CD14-positive monocyte (primary cell): ENCODE data around the gene EPB41L4A. TPM values are rescaled to one million over a fixed set of nuclear protein-coding genes. Genes with fewer than 3 reads are reported as not detected.
A peak's percentile ranks its signal among the peaks of the same experiment; 100 is the strongest.

Experiments used
- DNase-seq, 3 donors: peaks; one replicate each; pipeline ENCODE4 v3.0.0-alpha.2; 2011 to 2022
- H2AFZ ChIP-seq: 2 replicates; pipeline ENCODE4 v1.6.0; 2012; ENCODE audit warnings: mild to moderate bottlenecking, low read depth, low read length, inconsistent platforms; ENCODE audit not compliant: insufficient read depth, poor library complexity, severe bottlenecking
- H3K27ac ChIP-seq, 2 donors: 1 replicate in 1 of 2; 2 replicates in 1 of 2; pipeline ENCODE4 v1.5.1; 2012 to 2013; ENCODE audit warnings: low read length in 2 of 2, control low read depth in 1 of 2, inconsistent platforms in 1 of 2, low read depth in 1 of 2, mild to moderate bottlenecking in 1 of 2
- H3K27me3 ChIP-seq, 2 donors: one replicate each; pipeline versions ENCODE4 v1.6.0 to v1.6.1; 2011 to 2013; ENCODE audit warnings: low read length in 2 of 2; ENCODE audit not compliant: control insufficient read depth in 2 of 2, insufficient read depth in 2 of 2
- H3K36me3 ChIP-seq, 2 donors: replicated peaks in 1 of 2; 1 replicate in 1 of 2; 2 replicates in 1 of 2; pipeline versions ENCODE4 v1.5.1 to v1.6.1; 2012 to 2013; ENCODE audit warnings: low read length in 2 of 2, control low read depth in 1 of 2, inconsistent platforms in 1 of 2, mild to moderate bottlenecking in 1 of 2; ENCODE audit not compliant: insufficient read depth in 2 of 2, control insufficient read depth in 1 of 2
- H3K4me1 ChIP-seq, 2 donors: 1 replicate in 1 of 2; 2 replicates in 1 of 2; pipeline versions ENCODE4 v1.5.1 to v1.6.1; 2012 to 2013; ENCODE audit warnings: low read length in 2 of 2, control low read depth in 1 of 2, inconsistent platforms in 1 of 2, mild to moderate bottlenecking in 1 of 2, moderate library complexity in 1 of 2; ENCODE audit not compliant: insufficient read depth in 2 of 2, control insufficient read depth in 1 of 2
- H3K4me2 ChIP-seq: replicated peaks from 2 replicates; pipeline ENCODE3; 2012; ENCODE audit warnings: low read length, moderate library complexity, mild to moderate bottlenecking; ENCODE audit not compliant: poor library complexity, severe bottlenecking; ENCODE audit errors: extremely low read depth
- H3K4me3 ChIP-seq, 3 experiments: fragments of 200-600 bp in 1 of 3; sonication (generic) in 1 of 3; replicated peaks in 1 of 3; 1 replicate in 2 of 3; 2 replicates in 1 of 3; pipeline ENCODE4 v1.5.1; 2011 to 2013; ENCODE audit warnings: low read length in 3 of 3, mild to moderate bottlenecking in 3 of 3, control low read depth in 2 of 3, low read depth in 2 of 3, inconsistent platforms in 1 of 3, moderate library complexity in 1 of 3
- H3K79me2 ChIP-seq: 2 replicates; pipeline ENCODE4 v1.6.0; 2012; ENCODE audit warnings: mild to moderate bottlenecking, control low read depth, inconsistent platforms, low read length, moderate library complexity; ENCODE audit not compliant: insufficient read depth
- H3K9ac ChIP-seq: 2 replicates; pipeline ENCODE4 v1.6.0; 2017; ENCODE audit warnings: low read length, mild to moderate bottlenecking; ENCODE audit not compliant: insufficient read depth, poor library complexity, severe bottlenecking
- H3K9me3 ChIP-seq, 2 donors: replicated peaks in 1 of 2; 1 replicate in 1 of 2; 2 replicates in 1 of 2; pipeline versions ENCODE4 v1.5.1 to v1.6.1; 2012 to 2013; ENCODE audit warnings: low read length in 2 of 2, control low read depth in 1 of 2; ENCODE audit not compliant: control insufficient read depth in 1 of 2, insufficient read depth in 1 of 2
- H4K20me1 ChIP-seq: 2 replicates; pipeline ENCODE4 v1.6.0; 2012; ENCODE audit warnings: mild to moderate bottlenecking, low read length, control low read depth, moderate library complexity; ENCODE audit not compliant: insufficient read depth
- H3K27ac Mint-ChIP-seq, 7 donors: one replicate each; pipeline ENCODE4 v1.8.0; 2020; ENCODE audit warnings: mild to moderate bottlenecking in 7 of 7, mixed read lengths in 7 of 7, moderate library complexity in 6 of 7, inconsistent platforms in 2 of 7
- H3K27me3 Mint-ChIP-seq, 3 donors: one replicate each; pipeline ENCODE4 v1.8.0; 2021 to 2022; ENCODE audit warnings: low read depth in 3 of 3, mild to moderate bottlenecking in 3 of 3, mixed read lengths in 3 of 3, moderate library complexity in 3 of 3, inconsistent platforms in 1 of 3
- H3K36me3 Mint-ChIP-seq, 2 donors: one replicate each; pipeline ENCODE4 v1.8.0; 2020; ENCODE audit warnings: mixed read lengths in 2 of 2, inconsistent platforms in 1 of 2, mild to moderate bottlenecking in 1 of 2
- H3K4me1 Mint-ChIP-seq: one replicate; pipeline ENCODE4 v1.8.0; 2020; ENCODE audit warnings: mild to moderate bottlenecking, mixed read lengths
- H3K4me3 Mint-ChIP-seq, 2 donors: one replicate each; pipeline ENCODE4 v1.8.0; 2020; ENCODE audit warnings: mild to moderate bottlenecking in 2 of 2, mixed read lengths in 2 of 2, moderate library complexity in 1 of 2
- H3K9me3 Mint-ChIP-seq, 7 donors: one replicate each; pipeline ENCODE4 v1.8.0; 2020 to 2022; ENCODE audit warnings: mixed read lengths in 7 of 7, mild to moderate bottlenecking in 6 of 7, moderate library complexity in 6 of 7, inconsistent platforms in 2 of 7
- CTCF ChIP-seq: fragments of 200-600 bp; IDR thresholded peaks from one replicate; pipeline ENCODE4 v1.8.0; 2022; ENCODE audit warnings: antibody characterized with exemption, mild to moderate bottlenecking
- WGBS: methylation state at CpG from one replicate; pipeline ENCODE4 v1.1.5; 2013; ENCODE audit warnings: missing lambda C conversion rate; ENCODE audit not compliant: insufficient coverage; 5-methylcytosine and 5-hydroxymethylcytosine counted together
- intact Hi-C, 2 donors: fragments of 100-400 bp; cut with micrococcal nuclease; formaldehyde crosslinking; loops; one replicate each; pipeline versions ENCODE4 v1.15.0 to v1.15.1; 2023
- polyA plus RNA-seq, 3 donors: library from polyadenylated mRNA; depleted of rRNA in 1 of 3; unstranded in 2 of 3; stranded (reverse) in 1 of 3; fragments of 300-500 nt in 2 of 3; fragments of >200 nt in 1 of 3; fragmentation: Illumina TruSeq in 2 of 3; gene quantifications; 1 replicate in 2 of 3; 2 replicates in 1 of 3; pipeline ENCODE4 v1.2.3, GENCODE V29; 2012 to 2021

The EPB41L4A gene
- polyA plus RNA-seq, 3 donors = 0.01 to 0.05 TPM; not detected in 1

DNA sequence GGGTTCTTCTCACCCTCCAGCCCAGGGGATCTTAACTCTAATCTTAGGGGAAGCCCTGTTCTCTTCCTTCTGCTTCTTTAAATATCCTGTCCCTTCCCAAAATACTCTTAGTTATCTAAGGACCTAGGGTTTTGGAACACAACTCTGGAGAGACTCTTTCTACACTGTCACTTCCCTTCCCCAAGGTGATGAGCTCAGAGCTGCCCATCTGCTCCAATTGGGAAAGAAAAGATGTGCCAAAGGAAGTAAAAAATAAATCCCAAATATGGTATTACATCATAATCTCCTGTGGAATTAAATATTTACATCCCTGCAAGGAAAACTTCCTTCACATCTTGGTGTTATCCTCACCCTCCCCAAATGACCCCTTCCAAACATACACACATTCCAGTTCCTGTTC, 291.2 kb downstream of the EPB41L4A start:
- Mint-ChIP-seq H3K27me3 (peaks cover 0 to 2% (median 0%) of the 10 kb centered on the region in 3 donors), H3K27ac (peak overlapping the region in 1 of 7 donors; percentile 10), H3K9me3 (peaks cover 0 to 5% (median 2%) of the 10 kb centered on the region in 7 donors), H3K4me3 (no peak overlapping the region), H3K36me3 (no peaks in the 10 kb centered on the region), H3K4me1 (peaks cover 12% of the 10 kb centered on the region)
- H3K4me3 ChIP-seq = no peak overlapping the region
- no peak overlapping the region for H3K4me2 ChIP-seq
- peaks cover 5 to 10% of the 10 kb centered on the region in 2 donors for H3K4me1 ChIP-seq
- no peak overlapping the region for H3K27ac ChIP-seq
- H4K20me1 ChIP-seq = no peaks in the 10 kb centered on the region
- no peak overlapping the region for H3K9ac ChIP-seq
- no peaks in the 10 kb centered on the region for H3K27me3 ChIP-seq
- H2AFZ ChIP-seq = no peak overlapping the region
- intact Hi-C loops = no loop called here
- TF ChIP-seq CTCF = no peak
- no peaks in the 10 kb centered on the region for H3K9me3 ChIP-seq
- no peaks in the 10 kb centered on the region for H3K36me3 ChIP-seq
- DNase-seq = no peak
- no peaks in the 10 kb centered on the region for H3K79me2 ChIP-seq

GRCh38 chr5:112126982-112127381, 292.1 kb downstream of the EPB41L4A start:
- WGBS = 100% methylated on average over 2 of the region's 4 CpGs
- Histone ChIP-seq H3K9me3 (no peaks in the 10 kb centered on the region), H4K20me1 (no peaks in the 10 kb centered on the region), H3K36me3 (no peaks in the 10 kb centered on the region), H3K9ac (no peak overlapping the region), H3K4me1 (peaks cover 5 to 10% of the 10 kb centered on the region in 2 donors), H3K27ac (no peak overlapping the region), H3K79me2 (no peaks in the 10 kb centered on the region), H3K27me3 (no peaks in the 10 kb centered on the region), H3K4me2 (no peak overlapping the region), H3K4me3 (no peak overlapping the region), H2AFZ (no peak overlapping the region)
- Mint-ChIP-seq H3K4me3 (no peak overlapping the region), H3K9me3 (no peaks in the 10 kb centered on the region), H3K4me1 (peaks cover 14% of the 10 kb centered on the region), H3K27me3 (peaks cover 0 to 2% (median 0%) of the 10 kb centered on the region in 3 donors), H3K27ac (peak overlapping the region in 1 of 7 donors; percentile 46), H3K36me3 (no peaks in the 10 kb centered on the region)
- intact Hi-C loops = no loop called here
- no peak for TF ChIP-seq CTCF
- no peak for DNase-seq
